Loucy (cell line): Measurements from ENCODE around the gene KLHL12.

Experiments used
- H2AFZ ChIP-seq: fragments of 200-600 bp; sonication (generic); 2 replicates; pipeline ENCODE4 v1.6.0; 2016; ENCODE audit warnings: antibody characterized with exemption, mild to moderate bottlenecking, low read length, moderate library complexity
- H3F3A ChIP-seq: fragments of 200-600 bp; 2 replicates; pipeline ENCODE4 v1.6.0; 2016; ENCODE audit warnings: antibody characterized with exemption, low read depth, mild to moderate bottlenecking
- H3K27me3 ChIP-seq: fragments of 200-600 bp; sonication (generic); 2 replicates; pipeline ENCODE4 v1.6.1; 2014; ENCODE audit warnings: low read length, mild to moderate bottlenecking; ENCODE audit not compliant: insufficient read depth, poor library complexity, severe bottlenecking
- H3K36me3 ChIP-seq: fragments of 200-600 bp; sonication (generic); 2 replicates; pipeline ENCODE4 v1.6.1; 2016; ENCODE audit warnings: low read length; ENCODE audit not compliant: insufficient read depth
- H3K4me1 ChIP-seq: fragments of 200-600 bp; sonication (generic); 2 replicates; pipeline ENCODE4 v1.5.1; 2014; ENCODE audit warnings: low read length, mild to moderate bottlenecking; ENCODE audit not compliant: insufficient read depth, poor library complexity, severe bottlenecking
- H3K4me2 ChIP-seq: fragments of 200-600 bp; sonication (generic); 2 replicates; pipeline ENCODE4 v1.6.0; 2014; ENCODE audit warnings: antibody characterized with exemption, low read length, low read depth, mild to moderate bottlenecking; ENCODE audit not compliant: poor library complexity, severe bottlenecking
- H3K4me3 ChIP-seq: fragments of 200-600 bp; sonication (generic); 2 replicates; pipeline ENCODE4 v1.5.1; 2014; ENCODE audit warnings: low read length, mild to moderate bottlenecking, mixed read lengths; ENCODE audit not compliant: poor library complexity, severe bottlenecking
- H3K79me2 ChIP-seq: fragments of 200-600 bp; sonication (generic); 2 replicates; pipeline ENCODE4 v1.6.1; 2014; ENCODE audit warnings: low read length; ENCODE audit not compliant: insufficient read depth
- H3K9ac ChIP-seq: fragments of 200-600 bp; sonication (generic); 2 replicates; pipeline ENCODE4 v1.6.0; 2014; ENCODE audit warnings: mild to moderate bottlenecking, low read depth, low read length, moderate library complexity; ENCODE audit not compliant: poor library complexity, severe bottlenecking
- H3K9me2 ChIP-seq: fragments of 200-600 bp; sonication (generic); replicated peaks from 2 replicates; pipeline ENCODE4 v1.6.1; 2016; ENCODE audit warnings: low read depth, low read length, mixed read lengths
- H3K9me3 ChIP-seq: fragments of 200-600 bp; sonication (generic); 2 replicates; pipeline ENCODE4 v1.6.1; 2014; ENCODE audit warnings: mild to moderate bottlenecking, antibody characterized with exemption, low read length, low read depth; ENCODE audit not compliant: insufficient read depth
- H4K20me1 ChIP-seq: fragments of 200-600 bp; sonication (generic); 2 replicates; pipeline ENCODE4 v1.6.0; 2014; ENCODE audit warnings: antibody characterized with exemption, low read length, mild to moderate bottlenecking; ENCODE audit not compliant: insufficient read depth, poor library complexity, severe bottlenecking
- EZH2phosphoT487 ChIP-seq: fragments of 200-600 bp; IDR thresholded peaks from 2 replicates; pipeline ENCODE4 v1.6.1; 2018; ENCODE audit warnings: antibody characterized with exemption, mild to moderate bottlenecking, moderate library complexity, borderline replicate concordance
- TF ChIP-seq, protein P1 (sequence below): fragments of 200-600 bp; sonication (generic); conservative IDR thresholded peaks from 2 replicates; pipeline ENCODE4 v1.5.1; 2014; ENCODE audit warnings: mild to moderate bottlenecking, antibody characterized with exemption, low read length

Gene KLHL12

GRCh38 chr1:202861420-202862132 is 65.5 kb downstream of the KLHL12 start:
- Histone ChIP-seq H3K36me3 (no peaks in the 10 kb centered on the region), H3K9ac (no peak overlapping the region), H3K9me3 (no peaks in the 10 kb centered on the region), H3K27me3 (no peaks in the 10 kb centered on the region), H3K4me2 (peak overlapping the region; percentile 68), H3K9me2 (no peaks in the 10 kb centered on the region), H3K4me1 (no peaks in the 10 kb centered on the region), H3K79me2 (no peaks in the 10 kb centered on the region), H3F3A (no peaks in the 10 kb centered on the region), H3K4me3 (peak overlapping the region; percentile 64), H4K20me1 (no peaks in the 10 kb centered on the region), H2AFZ (peak overlapping the region; percentile 78)
- TF ChIP-seq, protein P1, sequence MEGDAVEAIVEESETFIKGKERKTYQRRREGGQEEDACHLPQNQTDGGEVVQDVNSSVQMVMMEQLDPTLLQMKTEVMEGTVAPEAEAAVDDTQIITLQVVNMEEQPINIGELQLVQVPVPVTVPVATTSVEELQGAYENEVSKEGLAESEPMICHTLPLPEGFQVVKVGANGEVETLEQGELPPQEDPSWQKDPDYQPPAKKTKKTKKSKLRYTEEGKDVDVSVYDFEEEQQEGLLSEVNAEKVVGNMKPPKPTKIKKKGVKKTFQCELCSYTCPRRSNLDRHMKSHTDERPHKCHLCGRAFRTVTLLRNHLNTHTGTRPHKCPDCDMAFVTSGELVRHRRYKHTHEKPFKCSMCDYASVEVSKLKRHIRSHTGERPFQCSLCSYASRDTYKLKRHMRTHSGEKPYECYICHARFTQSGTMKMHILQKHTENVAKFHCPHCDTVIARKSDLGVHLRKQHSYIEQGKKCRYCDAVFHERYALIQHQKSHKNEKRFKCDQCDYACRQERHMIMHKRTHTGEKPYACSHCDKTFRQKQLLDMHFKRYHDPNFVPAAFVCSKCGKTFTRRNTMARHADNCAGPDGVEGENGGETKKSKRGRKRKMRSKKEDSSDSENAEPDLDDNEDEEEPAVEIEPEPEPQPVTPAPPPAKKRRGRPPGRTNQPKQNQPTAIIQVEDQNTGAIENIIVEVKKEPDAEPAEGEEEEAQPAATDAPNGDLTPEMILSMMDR, result no peak
- no peak for TF ChIP-seq EZH2phosphoT487

DNA sequence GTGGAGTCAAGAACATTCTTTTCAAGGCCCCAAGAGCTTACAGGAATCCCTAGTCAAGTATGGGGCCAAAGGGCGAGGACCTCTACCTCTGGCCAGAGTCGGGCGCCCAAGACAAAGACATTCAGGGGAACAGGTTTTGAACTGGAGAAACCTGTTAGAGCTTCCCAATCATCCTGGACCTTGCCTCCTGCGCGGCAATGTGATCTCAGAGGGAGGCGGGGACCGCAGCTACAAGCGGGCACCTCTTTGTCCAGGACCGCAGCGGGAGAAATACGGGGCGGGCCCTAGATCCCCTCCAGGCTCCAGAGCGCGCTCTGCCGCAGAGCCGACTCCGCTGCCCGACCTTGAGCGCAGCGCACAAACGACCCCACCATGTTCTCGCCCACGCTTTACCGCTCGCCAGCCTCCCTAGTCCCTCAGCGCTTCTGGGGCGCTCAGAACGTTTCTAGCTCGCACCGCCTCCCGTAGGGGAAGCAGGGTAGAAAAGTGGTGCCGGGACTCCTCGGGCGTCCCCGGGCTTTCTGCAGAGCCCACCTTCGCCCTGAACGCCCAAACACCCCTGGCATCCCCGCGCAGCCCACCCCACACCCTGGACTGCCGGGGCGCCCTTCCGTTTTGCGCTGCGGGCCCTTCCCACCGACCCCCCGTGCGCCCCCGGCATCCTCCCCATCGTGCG is 66.2 kb downstream of the KLHL12 start:
- Histone ChIP-seq H3K9ac (no peak overlapping the region), H3K4me2 (peak overlapping the region; percentile 68), H3K9me3 (no peaks in the 10 kb centered on the region), H3K36me3 (no peaks in the 10 kb centered on the region), H3K79me2 (no peaks in the 10 kb centered on the region), H4K20me1 (no peaks in the 10 kb centered on the region), H3K27me3 (no peaks in the 10 kb centered on the region), H3K4me1 (no peaks in the 10 kb centered on the region), H3K9me2 (no peaks in the 10 kb centered on the region), H3F3A (no peaks in the 10 kb centered on the region), H3K4me3 (peak overlapping the region; percentile 64), H2AFZ (0 out of 2 replicates have a peak overlapping the region, but pooled peaks have one; percentile 78)
- TF ChIP-seq, protein P1, result no peak
- no peak for TF ChIP-seq EZH2phosphoT487

- no peaks in the 10 kb centered on the region for H3K9me3 ChIP-seq
- no peaks in the 10 kb centered on the region for H3K9me2 ChIP-seq
- H3K9ac ChIP-seq, result no peak overlapping the region
- no peaks in the 10 kb centered on the region for H4K20me1 ChIP-seq
- no peak overlapping the region for H3K4me2 ChIP-seq
- H3K36me3 ChIP-seq, result no peaks in the 10 kb centered on the region
- no peaks in the 10 kb centered on the region for H3K27me3 ChIP-seq
- no peak overlapping the region for H2AFZ ChIP-seq
- no peak for TF ChIP-seq EZH2phosphoT487
- TF ChIP-seq, protein P1, result no peak
- H3K4me3 ChIP-seq, result no peak overlapping the region
- no peaks in the 10 kb centered on the region for H3K4me1 ChIP-seq
- no peaks in the 10 kb centered on the region for H3K79me2 ChIP-seq
- no peaks in the 10 kb centered on the region for H3F3A ChIP-seq
Measured at GRCh38 chr1:202858789-202859414, 68.1 kb downstream of the KLHL12 start.
